OCI-LY7 (cell line): Measurements from ENCODE around the gene UBE2J2. TPM values are rescaled to one million over a fixed set of nuclear protein-coding genes. Genes with fewer than 3 reads are reported as not detected.

ENCODE experiments used
- BruUV-seq: library from RNA; stranded (reverse); fragments of 400-500 nt; replicated peaks from 2 replicates; lab custom pipeline; 2021; lab: Mats Ljungman, UMichigan
- CTCF ChIA-PET: fragments of 300-600 bp; sonication (Branson Sonifier 250); formaldehyde crosslinking; loops from one replicate; lab custom pipeline; 2022; ENCODE audit warnings: antibody characterized with exemption; ENCODE audit not compliant: unreplicated experiment; lab: Charles Lee
- POLR2A ChIA-PET: fragments of 300-600 bp; sonication (Branson Sonifier 250); formaldehyde crosslinking; loops from one replicate; lab custom pipeline; 2022; ENCODE audit warnings: antibody characterized with exemption; lab: Charles Lee
- DNase-seq: peaks from one replicate; pipeline ENCODE4 v3.0.0-alpha.2; 2015; ENCODE audit warnings: low spot score
- H2AFZ ChIP-seq: fragments of 200-600 bp; sonication (generic), shearing (Covaris generic); 2 replicates; pipeline ENCODE4 v1.6.1; 2014; ENCODE audit warnings: mild to moderate bottlenecking, antibody characterized with exemption, low read length, moderate library complexity
- H3K27ac ChIP-seq: fragments of 200-600 bp; sonication (generic); 2 replicates; pipeline ENCODE4 v1.5.1; 2014; ENCODE audit warnings: mixed run types, low read depth, mild to moderate bottlenecking, moderate library complexity, low read length, inconsistent platforms; ENCODE audit not compliant: poor library complexity, severe bottlenecking
- H3K36me3 ChIP-seq: fragments of 200-600 bp; sonication (generic); 2 replicates; pipeline ENCODE4 v1.6.1; 2014; ENCODE audit warnings: mild to moderate bottlenecking, antibody characterized with exemption, low read length, moderate library complexity, mixed read lengths; ENCODE audit not compliant: insufficient read depth
- H3K4me1 ChIP-seq: fragments of 200-600 bp; sonication (generic); 2 replicates; pipeline ENCODE4 v1.5.1; 2014; ENCODE audit warnings: mild to moderate bottlenecking, low read length; ENCODE audit not compliant: insufficient read depth, poor library complexity, severe bottlenecking
- H3K4me2 ChIP-seq: fragments of 200-600 bp; sonication (generic); 2 replicates; pipeline ENCODE4 v1.6.1; 2014; ENCODE audit warnings: mild to moderate bottlenecking, low read length
- H3K4me3 ChIP-seq: fragments of 200-600 bp; sonication (generic); 2 replicates; pipeline ENCODE4 v1.5.1; 2014; ENCODE audit warnings: mild to moderate bottlenecking, low read depth, low read length; ENCODE audit not compliant: poor library complexity, severe bottlenecking
- H3K79me2 ChIP-seq: fragments of 200-600 bp; sonication (generic); 2 replicates; pipeline ENCODE4 v1.6.1; 2016; ENCODE audit warnings: low read depth, mild to moderate bottlenecking, low read length, moderate library complexity, mixed read lengths; ENCODE audit not compliant: insufficient read depth
- H3K9me2 ChIP-seq: fragments of 200-600 bp; sonication (generic); 2 replicates; pipeline ENCODE4 v1.6.1; 2016; ENCODE audit warnings: mild to moderate bottlenecking, low read length, mixed read lengths; ENCODE audit not compliant: insufficient read depth
- H3K9me3 ChIP-seq: fragments of 200-600 bp; sonication (generic); 2 replicates; pipeline ENCODE4 v1.6.1; 2014; ENCODE audit warnings: mild to moderate bottlenecking, mixed run types, low read length, mixed read lengths
- H4K20me1 ChIP-seq: fragments of 200-600 bp; sonication (generic); 2 replicates; pipeline ENCODE4 v1.6.1; 2014; ENCODE audit warnings: mild to moderate bottlenecking, antibody characterized with exemption, low read length, moderate library complexity, mixed read lengths; ENCODE audit not compliant: insufficient read depth
- EZH2phosphoT487 ChIP-seq: fragments of 200-600 bp; sonication (generic); IDR thresholded peaks from 2 replicates; pipeline ENCODE4 v1.6.1; 2018; ENCODE audit warnings: low read depth, borderline replicate concordance, mild to moderate bottlenecking, mixed run types, antibody characterized with exemption, low read length, moderate library complexity, mixed read lengths
- intact Hi-C: fragments of 100-400 bp; cut with micrococcal nuclease; formaldehyde crosslinking; loops from one replicate; pipeline ENCODE4 v1.10.0; 2022; ENCODE audit not compliant: unreplicated experiment
- total RNA-seq, 2 experiments: library from RNA; depleted of rRNA in 1 of 2; stranded (reverse); fragments of >200 nt in 1 of 2; shearing (Covaris generic) in 1 of 2; gene quantifications; 2 replicates each; pipeline ENCODE4 v1.2.3, GENCODE V29; 2014 to 2022
- TF ChIP-seq, protein P1 (sequence below): fragments of 200-600 bp; sonication (generic); conservative IDR thresholded peaks from 2 replicates; pipeline ENCODE4 v1.5.1; 2014; ENCODE audit warnings: mild to moderate bottlenecking, antibody characterized with exemption, low read length, moderate library complexity, mixed read lengths

Gene UBE2J2
- total RNA-seq, 2 experiments from 2014 or later, result 69.2 to 88.7 TPM

DNA sequence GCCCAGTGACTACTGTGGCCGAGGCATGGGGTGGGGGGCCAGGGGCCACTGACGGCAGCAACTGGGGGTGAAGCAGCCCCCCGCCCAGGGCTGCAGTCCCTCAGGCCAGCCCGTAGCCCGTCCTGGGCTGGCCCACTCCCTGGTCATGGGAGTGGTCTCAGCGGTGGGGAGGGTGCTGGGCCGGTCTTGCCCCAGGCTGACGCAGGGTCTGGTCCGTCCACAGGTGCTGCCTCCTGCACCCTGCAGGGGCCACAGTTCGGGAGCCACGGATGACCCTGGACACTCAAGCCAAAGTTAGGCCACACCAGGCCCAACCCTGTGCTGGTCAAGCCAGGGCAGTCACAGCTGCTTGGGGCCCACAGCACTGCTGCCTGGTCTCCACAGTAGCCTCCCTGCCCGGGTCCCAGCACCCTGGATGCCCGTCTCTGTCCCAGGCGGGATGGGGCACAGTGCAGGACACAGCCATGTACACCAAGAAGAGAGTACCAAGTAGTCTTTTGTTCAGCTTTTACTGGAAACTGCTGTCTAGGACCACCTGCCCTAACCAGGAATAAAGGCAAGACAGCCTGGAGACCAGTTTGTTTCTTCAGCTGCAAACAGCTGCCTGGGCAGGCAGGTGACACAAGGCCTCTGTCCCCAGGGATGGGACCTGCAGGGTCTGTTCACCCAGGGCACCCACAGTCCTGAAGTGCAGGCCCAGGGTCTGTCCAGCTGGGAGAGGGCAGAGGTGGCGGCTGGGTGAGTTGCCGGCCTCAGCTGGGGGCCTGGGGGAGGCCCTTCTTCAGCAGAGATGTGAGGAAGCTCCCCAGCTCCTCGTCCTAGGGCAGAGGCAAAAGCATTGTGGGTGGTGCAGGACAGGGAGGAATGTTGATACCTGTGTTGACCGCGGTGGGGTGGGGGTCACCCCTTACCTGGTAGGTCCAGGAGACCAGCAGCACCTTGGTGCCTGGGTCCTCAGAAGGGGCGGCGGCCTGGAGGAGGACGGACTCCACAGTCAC, 37.8 kb upstream of the UBE2J2 start:
- H3K4me3 ChIP-seq, result no peak overlapping the region
- H3K27ac ChIP-seq, result no peak overlapping the region
- no peaks in the 10 kb centered on the region; the same call in 1 of the 2 replicates for H3K79me2 ChIP-seq
- H2AFZ ChIP-seq, result no peak overlapping the region
- no peaks in the 10 kb centered on the region for H3K9me2 ChIP-seq
- no peaks in the 10 kb centered on the region for H3K9me3 ChIP-seq
- ChIA-PET POLR2A (no interaction called here), CTCF (no interaction called here)
- peaks cover 18% of the 10 kb centered on the region for H3K4me1 ChIP-seq
- BruUV-seq, result TSS peak; percentile 50
- H4K20me1 ChIP-seq, result peaks cover 5% of the 10 kb centered on the region; the same call in 1 of the 2 replicates
- no peak for DNase-seq
- peaks cover 66% of the 10 kb centered on the region for H3K36me3 ChIP-seq
- no peak for TF ChIP-seq EZH2phosphoT487
- TF ChIP-seq, protein P1, sequence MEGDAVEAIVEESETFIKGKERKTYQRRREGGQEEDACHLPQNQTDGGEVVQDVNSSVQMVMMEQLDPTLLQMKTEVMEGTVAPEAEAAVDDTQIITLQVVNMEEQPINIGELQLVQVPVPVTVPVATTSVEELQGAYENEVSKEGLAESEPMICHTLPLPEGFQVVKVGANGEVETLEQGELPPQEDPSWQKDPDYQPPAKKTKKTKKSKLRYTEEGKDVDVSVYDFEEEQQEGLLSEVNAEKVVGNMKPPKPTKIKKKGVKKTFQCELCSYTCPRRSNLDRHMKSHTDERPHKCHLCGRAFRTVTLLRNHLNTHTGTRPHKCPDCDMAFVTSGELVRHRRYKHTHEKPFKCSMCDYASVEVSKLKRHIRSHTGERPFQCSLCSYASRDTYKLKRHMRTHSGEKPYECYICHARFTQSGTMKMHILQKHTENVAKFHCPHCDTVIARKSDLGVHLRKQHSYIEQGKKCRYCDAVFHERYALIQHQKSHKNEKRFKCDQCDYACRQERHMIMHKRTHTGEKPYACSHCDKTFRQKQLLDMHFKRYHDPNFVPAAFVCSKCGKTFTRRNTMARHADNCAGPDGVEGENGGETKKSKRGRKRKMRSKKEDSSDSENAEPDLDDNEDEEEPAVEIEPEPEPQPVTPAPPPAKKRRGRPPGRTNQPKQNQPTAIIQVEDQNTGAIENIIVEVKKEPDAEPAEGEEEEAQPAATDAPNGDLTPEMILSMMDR, result no peak
- no peak overlapping the region for H3K4me2 ChIP-seq
- intact Hi-C loops, result no loop called here

DNA sequence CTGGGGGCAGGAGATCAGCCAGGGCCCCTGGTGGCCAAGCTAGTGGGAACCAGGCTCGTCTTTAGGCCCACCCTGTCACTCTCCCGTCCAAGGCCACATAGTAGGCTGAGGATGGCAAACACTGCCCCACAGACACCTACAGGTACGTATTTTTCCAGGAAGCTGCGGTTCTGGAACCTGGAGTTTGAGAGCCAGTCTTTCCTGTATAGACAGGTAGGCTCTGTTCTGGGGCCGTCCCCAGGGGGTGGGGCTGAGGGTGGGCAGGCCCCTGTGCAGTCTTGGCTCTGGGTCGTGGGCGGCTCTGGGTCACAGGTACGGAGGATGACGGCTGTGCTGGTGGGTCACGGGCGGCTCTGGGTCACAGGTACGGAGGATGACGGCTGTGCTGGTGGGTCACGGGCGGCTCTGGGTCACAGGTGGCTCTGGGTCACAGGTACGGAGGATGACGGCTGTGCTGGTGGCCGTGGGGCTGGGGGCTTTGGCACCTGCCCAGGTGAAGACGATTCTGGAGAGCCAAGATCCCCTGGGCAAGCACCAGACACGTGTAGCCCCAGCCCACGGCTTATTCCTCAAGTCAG, 36.9 kb upstream of the UBE2J2 start:
- ChIA-PET POLR2A (no interaction called here), CTCF (no interaction called here)
- Histone ChIP-seq H3K9me2 (no peaks in the 10 kb centered on the region), H4K20me1 (peaks cover 5% of the 10 kb centered on the region; the same call in 1 of the 2 replicates), H3K27ac (no peak overlapping the region), H3K4me3 (peak overlapping the region; percentile 90), H3K9me3 (no peaks in the 10 kb centered on the region), H3K79me2 (no peaks in the 10 kb centered on the region; the same call in 1 of the 2 replicates), H3K4me1 (peaks cover 26% of the 10 kb centered on the region), H2AFZ (no peak overlapping the region), H3K4me2 (peak overlapping the region; percentile 89), H3K36me3 (peaks cover 59% of the 10 kb centered on the region)
- BruUV-seq, result no TSS peak
- TF ChIP-seq, protein P1, result no peak
- TF ChIP-seq EZH2phosphoT487, result no peak
- intact Hi-C loops, result no loop called here
- DNase-seq, result no peak

DNA sequence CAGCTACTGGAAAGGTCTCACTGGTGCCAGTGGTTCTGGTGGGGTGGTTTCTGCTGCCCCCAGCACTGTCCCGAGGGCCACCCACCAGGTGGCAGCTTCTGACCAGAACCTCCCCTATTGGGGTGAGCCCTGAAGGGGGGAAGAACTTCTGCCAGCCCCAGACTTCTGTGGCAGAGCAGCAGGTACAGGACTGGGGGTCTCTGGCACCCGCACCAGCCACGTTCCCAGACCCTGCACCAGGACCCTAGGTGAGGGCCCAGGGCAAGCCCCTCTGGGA, 36.4 kb upstream of the UBE2J2 start:
- Histone ChIP-seq H3K36me3 (peaks cover 56% of the 10 kb centered on the region), H2AFZ (no peak overlapping the region), H3K9me3 (no peaks in the 10 kb centered on the region), H3K4me3 (peak overlapping the region; percentile 90), H4K20me1 (peaks cover 5% of the 10 kb centered on the region; the same call in 1 of the 2 replicates), H3K79me2 (no peaks in the 10 kb centered on the region; the same call in 1 of the 2 replicates), H3K27ac (no peak overlapping the region), H3K4me1 (peaks cover 31% of the 10 kb centered on the region), H3K9me2 (no peaks in the 10 kb centered on the region), H3K4me2 (peak overlapping the region; percentile 89)
- ChIA-PET POLR2A (no interaction called here), CTCF (no interaction called here)
- no TSS peak for BruUV-seq
- TF ChIP-seq, protein P1, result no peak
- no peak for TF ChIP-seq EZH2phosphoT487
- DNase-seq, result no peak
- intact Hi-C loops, result no loop called here
